Measurements from ENCODE around the gene TKTL1. TPM values are rescaled to one million over a fixed set of nuclear protein-coding genes. Genes with fewer than 3 reads are reported as not detected.
A peak's percentile ranks its signal among the peaks of the same experiment; 100 is the strongest.
"Not testable (repeated sequence)": the region's sequence is repeated elsewhere in the genome, so short reads cannot be mapped to it uniquely, and the experiment has no call there.

Gene TKTL1
- total RNA-seq, 1 experiment from 2014 or later, result not detected

DNA sequence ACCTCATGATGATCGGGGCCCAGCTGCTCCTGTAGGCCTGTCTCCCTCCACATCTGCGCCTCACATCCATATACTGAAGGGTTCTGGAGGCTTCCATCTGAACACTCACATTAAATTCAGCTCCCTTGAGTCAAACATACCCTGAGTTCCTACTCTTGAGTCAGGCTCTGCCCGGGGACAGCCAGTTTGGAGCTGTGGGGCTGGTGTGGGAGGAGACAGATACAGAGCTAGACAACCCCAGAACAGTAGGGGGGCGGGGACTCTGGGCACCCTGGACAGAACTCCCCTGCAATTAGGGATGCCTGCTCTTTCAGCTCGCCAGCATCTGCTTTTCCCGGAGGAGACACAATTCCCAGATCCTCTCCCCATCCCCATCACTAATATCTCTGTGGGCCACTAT, 32.5 kb upstream of the TKTL1 start:
- H3K9me3 ChIP-seq (ENCODE audit: control insufficient read depth, insufficient read depth, low read depth, low read length); BruUV-seq (replicated peaks); in situ Hi-C loops (cut with HindIII; ENCODE audit: low pct_unique_long_range_greater_than_20kb, low sequenced_read_pairs); H3K27ac ChIP-seq (ENCODE audit: low read length); H3K27me3 ChIP-seq (ENCODE audit: control insufficient read depth, insufficient read depth, low read length); CTCF ChIA-PET; ATAC-seq; DNase-seq (ENCODE audit: low read depth, low spot score); POLR2A ChIA-PET; H3K4me1 ChIP-seq (ENCODE audit: control insufficient read depth, insufficient read depth, low read length); intact Hi-C loops (cut with micrococcal nuclease; ENCODE audit: unreplicated experiment); H3K4me3 ChIP-seq (ENCODE audit: low read depth in 2 of 2, low read length in 2 of 2); H3K36me3 ChIP-seq (ENCODE audit: control insufficient read depth, insufficient read depth, low read length): not testable (repeated sequence)

- CTCF ChIA-PET; DNase-seq (ENCODE audit: low read depth, low spot score); H3K4me1 ChIP-seq (ENCODE audit: control insufficient read depth, insufficient read depth, low read length); H3K36me3 ChIP-seq (ENCODE audit: control insufficient read depth, insufficient read depth, low read length); intact Hi-C loops (cut with micrococcal nuclease; ENCODE audit: unreplicated experiment); H3K4me3 ChIP-seq (ENCODE audit: low read depth in 2 of 2, low read length in 2 of 2); POLR2A ChIA-PET; in situ Hi-C loops (cut with HindIII; ENCODE audit: low pct_unique_long_range_greater_than_20kb, low sequenced_read_pairs); H3K27me3 ChIP-seq (ENCODE audit: control insufficient read depth, insufficient read depth, low read length); H3K27ac ChIP-seq (ENCODE audit: low read length); BruUV-seq (replicated peaks); H3K9me3 ChIP-seq (ENCODE audit: control insufficient read depth, insufficient read depth, low read depth, low read length); ATAC-seq: not testable (repeated sequence)
These were observed 26.4 kb upstream of the TKTL1 start for GRCh38 chrX:154269245-154269644.

DNA sequence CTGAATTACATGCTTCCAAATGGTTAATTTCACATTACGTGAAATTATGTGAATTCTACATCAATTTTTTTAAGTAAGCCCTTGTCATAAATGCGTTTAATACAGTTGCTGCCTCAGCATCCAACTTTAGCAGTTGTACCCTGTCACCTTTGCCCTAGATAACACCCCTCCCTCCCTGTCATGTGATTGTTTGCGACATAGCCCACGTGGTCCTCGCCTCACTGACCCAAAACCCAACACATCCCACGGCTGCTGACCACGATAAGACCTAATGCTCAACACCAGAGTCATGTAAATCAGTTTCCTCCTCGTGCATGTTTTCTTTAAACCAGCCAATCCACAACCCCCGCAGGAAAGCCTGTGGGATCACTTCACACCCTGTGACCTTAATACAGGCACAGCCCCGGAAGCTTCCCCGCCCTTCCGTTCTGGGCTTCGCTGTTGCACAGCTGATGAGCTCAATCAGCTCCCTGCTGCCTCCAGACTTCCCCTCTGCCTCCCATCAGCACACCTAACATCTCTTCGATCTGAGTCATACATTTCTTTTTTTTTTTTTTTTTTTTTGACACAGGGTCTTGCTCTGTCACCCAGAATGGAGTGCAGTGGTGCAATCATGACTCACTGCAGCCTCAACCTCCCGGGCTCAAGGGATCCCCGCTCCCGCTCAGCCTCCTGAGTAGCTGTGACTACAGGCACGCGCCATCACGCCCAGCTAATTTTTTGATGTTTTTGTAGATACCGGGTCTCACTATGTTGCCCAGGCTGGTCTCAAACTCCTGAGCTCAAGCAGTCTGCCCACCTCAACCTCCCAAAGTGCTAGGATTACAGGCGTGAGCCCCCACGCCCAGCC, 10.9 kb upstream of the TKTL1 start:
- CTCF ChIA-PET; H3K9me3 ChIP-seq (ENCODE audit: control insufficient read depth, insufficient read depth, low read depth, low read length); H3K27me3 ChIP-seq (ENCODE audit: control insufficient read depth, insufficient read depth, low read length); in situ Hi-C loops (cut with HindIII; ENCODE audit: low pct_unique_long_range_greater_than_20kb, low sequenced_read_pairs); H3K27ac ChIP-seq (ENCODE audit: low read length); H3K36me3 ChIP-seq (ENCODE audit: control insufficient read depth, insufficient read depth, low read length); BruUV-seq (replicated peaks); POLR2A ChIA-PET; H3K4me3 ChIP-seq (ENCODE audit: low read depth in 2 of 2, low read length in 2 of 2); DNase-seq (ENCODE audit: low read depth, low spot score); H3K4me1 ChIP-seq (ENCODE audit: control insufficient read depth, insufficient read depth, low read length); intact Hi-C loops (cut with micrococcal nuclease; ENCODE audit: unreplicated experiment): not testable (repeated sequence)
- ATAC-seq, result peak; percentile 70; the same call in 1 of the 2 replicates

DNA sequence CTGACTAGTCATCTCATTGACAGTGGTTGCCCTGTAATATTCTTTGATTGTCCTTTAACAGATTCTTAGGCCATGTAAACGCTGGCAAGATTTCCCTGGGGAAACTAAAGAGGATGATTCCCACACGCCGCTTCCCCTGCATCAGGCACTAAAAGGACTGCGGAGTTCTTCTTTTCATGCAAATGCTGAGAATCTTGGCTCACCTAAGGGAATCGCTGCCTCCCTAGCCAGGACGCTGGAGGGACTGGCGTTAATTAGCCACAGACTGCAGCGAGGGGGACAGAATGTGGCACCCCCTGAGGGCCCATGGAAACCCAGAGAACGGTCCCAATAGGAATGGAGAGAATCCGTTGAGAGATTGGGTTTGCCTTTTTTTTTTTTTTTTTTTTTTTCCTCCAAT, 9.2 kb upstream of the TKTL1 start:
- BruUV-seq (replicated peaks); H3K9me3 ChIP-seq (ENCODE audit: control insufficient read depth, insufficient read depth, low read depth, low read length); DNase-seq (ENCODE audit: low read depth, low spot score); ATAC-seq; intact Hi-C loops (cut with micrococcal nuclease; ENCODE audit: unreplicated experiment); H3K27me3 ChIP-seq (ENCODE audit: control insufficient read depth, insufficient read depth, low read length); H3K27ac ChIP-seq (ENCODE audit: low read length); CTCF ChIA-PET; H3K36me3 ChIP-seq (ENCODE audit: control insufficient read depth, insufficient read depth, low read length); in situ Hi-C loops (cut with HindIII; ENCODE audit: low pct_unique_long_range_greater_than_20kb, low sequenced_read_pairs); POLR2A ChIA-PET; H3K4me3 ChIP-seq (ENCODE audit: low read depth in 2 of 2, low read length in 2 of 2); H3K4me1 ChIP-seq (ENCODE audit: control insufficient read depth, insufficient read depth, low read length): not testable (repeated sequence)

DNA sequence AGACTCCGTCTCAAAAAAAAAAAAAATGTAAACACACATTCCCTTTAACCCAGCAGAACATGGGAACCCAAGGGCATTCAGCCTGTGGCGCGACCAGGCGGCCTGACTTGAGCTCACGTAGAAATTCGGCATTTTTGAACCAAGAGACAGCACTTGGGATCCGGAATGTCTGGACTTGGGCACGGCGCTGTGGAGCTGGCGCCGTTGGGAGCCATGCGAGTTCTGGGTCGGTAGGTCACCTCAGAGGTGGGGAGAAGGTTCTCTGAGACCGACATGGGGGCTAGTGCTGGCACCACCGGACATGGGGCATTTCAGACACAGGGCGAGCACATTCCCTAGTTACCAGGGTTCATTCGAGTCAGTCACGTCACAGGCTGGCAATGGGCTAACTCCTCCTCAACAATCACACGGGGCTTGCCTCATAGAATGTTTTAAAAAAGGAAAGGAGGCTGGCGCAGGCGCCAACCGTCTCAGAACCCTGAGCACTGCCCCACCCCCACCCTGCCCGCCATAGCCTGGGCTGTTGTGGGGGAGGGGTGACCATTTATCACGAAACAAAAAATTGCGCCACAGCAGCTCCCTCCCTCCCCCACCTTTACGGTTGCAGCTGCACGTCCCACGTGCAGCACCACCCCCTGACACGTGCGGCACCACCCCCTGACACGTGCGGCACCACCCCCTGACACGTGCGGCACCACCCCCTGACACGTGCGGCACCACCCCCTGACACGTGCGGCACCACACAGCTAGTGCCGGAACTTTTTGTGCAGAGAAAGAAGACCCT, 612 bp upstream of the TKTL1 start, which contains the start of gene TEX28:
Gene TEX28, minus strand, starts transcription at position 334 of the 784 bp plus-strand sequence. CDS start 3,007 bp downstream, outside the sequence.
- ChIA-PET POLR2A (no interaction called here), CTCF (interaction anchor here (0.7 kb wide), 1 partner anchor 372 kb away, joined by 3 read pairs; no protein-coding TSS in a partner anchor)
- no TSS peak for BruUV-seq (replicated peaks)
- TF ChIP-seq SIN3A (IDR thresholded peaks at IDR 0.05; ENCODE audit: borderline replicate concordance, insufficient read depth, low read depth, low read length) (no peak), REST (IDR thresholded peaks at IDR 0.05; ENCODE audit: insufficient read depth in 1 of 2, low read depth in 2 of 2, low read length in 1 of 2) (no peak)
- TF ChIP-seq, protein P1, sequence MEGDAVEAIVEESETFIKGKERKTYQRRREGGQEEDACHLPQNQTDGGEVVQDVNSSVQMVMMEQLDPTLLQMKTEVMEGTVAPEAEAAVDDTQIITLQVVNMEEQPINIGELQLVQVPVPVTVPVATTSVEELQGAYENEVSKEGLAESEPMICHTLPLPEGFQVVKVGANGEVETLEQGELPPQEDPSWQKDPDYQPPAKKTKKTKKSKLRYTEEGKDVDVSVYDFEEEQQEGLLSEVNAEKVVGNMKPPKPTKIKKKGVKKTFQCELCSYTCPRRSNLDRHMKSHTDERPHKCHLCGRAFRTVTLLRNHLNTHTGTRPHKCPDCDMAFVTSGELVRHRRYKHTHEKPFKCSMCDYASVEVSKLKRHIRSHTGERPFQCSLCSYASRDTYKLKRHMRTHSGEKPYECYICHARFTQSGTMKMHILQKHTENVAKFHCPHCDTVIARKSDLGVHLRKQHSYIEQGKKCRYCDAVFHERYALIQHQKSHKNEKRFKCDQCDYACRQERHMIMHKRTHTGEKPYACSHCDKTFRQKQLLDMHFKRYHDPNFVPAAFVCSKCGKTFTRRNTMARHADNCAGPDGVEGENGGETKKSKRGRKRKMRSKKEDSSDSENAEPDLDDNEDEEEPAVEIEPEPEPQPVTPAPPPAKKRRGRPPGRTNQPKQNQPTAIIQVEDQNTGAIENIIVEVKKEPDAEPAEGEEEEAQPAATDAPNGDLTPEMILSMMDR (IDR thresholded peaks at IDR 0.05), result no peak
- Histone ChIP-seq H3K9me3 (ENCODE audit: control insufficient read depth, insufficient read depth, low read depth, low read length) (no peaks in the 10 kb centered on the region), H3K4me1 (ENCODE audit: control insufficient read depth, insufficient read depth, low read length) (no peaks in the 10 kb centered on the region), H3K36me3 (ENCODE audit: control insufficient read depth, insufficient read depth, low read length) (no peaks in the 10 kb centered on the region), H3K27ac (ENCODE audit: low read length) (no peak within 1 kb of the TSS), H3K4me3 (ENCODE audit: low read depth in 2 of 2, low read length in 2 of 2) (no peak within 1 kb of the TSS), H3K27me3 (ENCODE audit: control insufficient read depth, insufficient read depth, low read length) (no peaks in the 10 kb centered on the region)
- DNase-seq (ENCODE audit: low read depth, low spot score) (no peak), ATAC-seq (no peak)
- in situ Hi-C loops (cut with HindIII; ENCODE audit: low pct_unique_long_range_greater_than_20kb, low sequenced_read_pairs) (no loop called here), intact Hi-C loops (cut with micrococcal nuclease; ENCODE audit: unreplicated experiment) (no loop called here)

Data from Panc1 (cell line).